Gastrocnemius medialis (tissue), 4 donors: Measurements from ENCODE around the gene C16orf87. TPM values are rescaled to one million over a fixed set of nuclear protein-coding genes. Genes with fewer than 3 reads are reported as not detected.
A peak's percentile ranks its signal among the peaks of the same experiment; 100 is the strongest.

ENCODE experiments used
- ATAC-seq, 2 donors: fragments of 150-250 bp; one replicate each; pipeline ENCODE4 v1.9.1; 2016
- DNase-seq, 2 donors: peaks; one replicate each; pipeline ENCODE4 v3.0.0-alpha.2; 2019
- H3K27ac ChIP-seq, 4 donors: fragments of 200-600 bp; sonication (generic); 1 replicate in 1 of 4; 2 replicates in 3 of 4; pipeline ENCODE4 v1.5.1; 2016 to 2018; ENCODE audit warnings: mild to moderate bottlenecking in 2 of 4, moderate library complexity in 1 of 4
- H3K27me3 ChIP-seq, 3 donors: fragments of 200-600 bp; sonication (generic) in 2 of 3; 1 replicate in 1 of 3; 2 replicates in 2 of 3; pipeline versions ENCODE4 v1.5.1 to v1.6.0; 2016 to 2019; ENCODE audit warnings: mild to moderate bottlenecking in 1 of 3, moderate library complexity in 1 of 3
- H3K36me3 ChIP-seq, 2 donors: fragments of 200-600 bp; sonication (generic) in 1 of 2; one replicate each; pipeline ENCODE4 v1.5.1; 2017 to 2018
- H3K4me1 ChIP-seq, 2 donors: fragments of 200-600 bp; sonication (generic) in 1 of 2; one replicate each; pipeline ENCODE4 v1.5.1; 2016 to 2017; ENCODE audit warnings: mild to moderate bottlenecking in 2 of 2
- H3K4me3 ChIP-seq, 4 donors: fragments of 200-600 bp; sonication (generic) in 3 of 4; 1 replicate in 1 of 4; 2 replicates in 3 of 4; pipeline ENCODE4 v1.5.1; 2016 to 2019; ENCODE audit warnings: mild to moderate bottlenecking in 2 of 4
- H3K9me3 ChIP-seq, 3 donors: fragments of 200-600 bp; sonication (generic) in 2 of 3; 1 replicate in 1 of 3; 2 replicates in 2 of 3; pipeline ENCODE4 v1.5.1; 2016 to 2019
- POLR2A ChIP-seq, 2 donors: fragments of 450-650 bp; IDR thresholded peaks; one replicate each; pipeline ENCODE4 v1.6.1; 2017; ENCODE audit warnings: antibody characterized with exemption in 2 of 2, mild to moderate bottlenecking in 2 of 2, moderate library complexity in 2 of 2
- in situ Hi-C, 4 donors: fragments of 200-750 bp; cut with MboI; loops; one replicate each; pipeline versions ENCODE4 v1.15.0 to v1.8.0; 2017; ENCODE audit warnings: low sequenced_read_pairs in 4 of 4
- intact Hi-C: fragments of 100-400 bp; cut with DNase I; formaldehyde crosslinking; loops from one replicate; pipeline ENCODE4 v1.15.1; 2023; ENCODE audit warnings: low total_unique reads
- total RNA-seq, 4 donors: library from RNA; depleted of rRNA; stranded (reverse); fragments of >200 nt; gene quantifications; one replicate each; pipeline versions ENCODE4 v1.1.0 to v1.2.3, GENCODE V29; 2016
- TF ChIP-seq, protein P1 (sequence below), 5 experiments: fragments of 450-650 bp in 3 of 5; fragments of 200-600 bp in 2 of 5; sonication (generic) in 2 of 5; IDR thresholded peaks in 4 of 5; conservative IDR thresholded peaks in 1 of 5; 1 replicate in 4 of 5; 2 replicates in 1 of 5; pipeline ENCODE4 v1.5.1; 2016 to 2019; ENCODE audit warnings: antibody characterized with exemption in 5 of 5, mild to moderate bottlenecking in 3 of 5, moderate library complexity in 3 of 5

Gene C16orf87
- total RNA-seq, 4 donors from 2014 or later = 13.5 to 22.4 (median 20.3) TPM

- H3K4me1 ChIP-seq = peaks cover 0 to 5% of the 10 kb centered on the region in 2 donors
- H3K27ac ChIP-seq = no peak overlapping the region
- DNase-seq (no peak), ATAC-seq (no peak)
- in situ Hi-C loops = no loop called here
- intact Hi-C loops = no loop called here
- no peaks in the 10 kb centered on the region for H3K27me3 ChIP-seq
- H3K4me3 ChIP-seq = no peak overlapping the region
- no peaks in the 10 kb centered on the region for H3K9me3 ChIP-seq
- no peaks in the 10 kb centered on the region for H3K36me3 ChIP-seq
- TF ChIP-seq POLR2A (IDR thresholded peaks at IDR 0.05) = no peak
- TF ChIP-seq, protein P1, sequence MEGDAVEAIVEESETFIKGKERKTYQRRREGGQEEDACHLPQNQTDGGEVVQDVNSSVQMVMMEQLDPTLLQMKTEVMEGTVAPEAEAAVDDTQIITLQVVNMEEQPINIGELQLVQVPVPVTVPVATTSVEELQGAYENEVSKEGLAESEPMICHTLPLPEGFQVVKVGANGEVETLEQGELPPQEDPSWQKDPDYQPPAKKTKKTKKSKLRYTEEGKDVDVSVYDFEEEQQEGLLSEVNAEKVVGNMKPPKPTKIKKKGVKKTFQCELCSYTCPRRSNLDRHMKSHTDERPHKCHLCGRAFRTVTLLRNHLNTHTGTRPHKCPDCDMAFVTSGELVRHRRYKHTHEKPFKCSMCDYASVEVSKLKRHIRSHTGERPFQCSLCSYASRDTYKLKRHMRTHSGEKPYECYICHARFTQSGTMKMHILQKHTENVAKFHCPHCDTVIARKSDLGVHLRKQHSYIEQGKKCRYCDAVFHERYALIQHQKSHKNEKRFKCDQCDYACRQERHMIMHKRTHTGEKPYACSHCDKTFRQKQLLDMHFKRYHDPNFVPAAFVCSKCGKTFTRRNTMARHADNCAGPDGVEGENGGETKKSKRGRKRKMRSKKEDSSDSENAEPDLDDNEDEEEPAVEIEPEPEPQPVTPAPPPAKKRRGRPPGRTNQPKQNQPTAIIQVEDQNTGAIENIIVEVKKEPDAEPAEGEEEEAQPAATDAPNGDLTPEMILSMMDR (IDR thresholded peaks at IDR 0.05 in 4 of 5, conservative IDR thresholded peaks at IDR 0.05 in 1 of 5) = no peak
Measured at GRCh38 chr16:46866286-46866685, 35.3 kb upstream of the C16orf87 start.

GRCh38 chr16:46862555-46863447 is 31.8 kb upstream of the C16orf87 start:
- intact Hi-C loops = no loop called here
- no peaks in the 10 kb centered on the region for H3K9me3 ChIP-seq
- ATAC-seq = peak in 1 of 2 donors; percentile 44

GRCh38 chr16:46859719-46860152 is 28.8 kb upstream of the C16orf87 start:
- intact Hi-C loops (no loop called here), in situ Hi-C loops (loop anchor here in 1 of 4 donors (5.0 kb wide), 1 partner anchor 43 kb away; no protein-coding TSS in a partner anchor)
- no peak for ATAC-seq
- Histone ChIP-seq H3K36me3 (no peaks in the 10 kb centered on the region), H3K27me3 (no peaks in the 10 kb centered on the region), H3K4me1 (peaks cover 10 to 13% of the 10 kb centered on the region in 2 donors), H3K4me3 (no peak overlapping the region), H3K9me3 (no peaks in the 10 kb centered on the region), H3K27ac (peak overlapping the region in 2 of 4 donors; percentile 34 to 49)
- TF ChIP-seq, protein P1 (IDR thresholded peaks at IDR 0.05 in 4 of 5, conservative IDR thresholded peaks at IDR 0.05 in 1 of 5) = no peak
- no peak for DNase-seq

More at GRCh38 chr16:46862555-46863447, 31.8 kb upstream of the C16orf87 start:
- Histone ChIP-seq H3K27me3 (no peaks in the 10 kb centered on the region), H3K36me3 (no peaks in the 10 kb centered on the region), H3K4me3 (no peak overlapping the region), H3K4me1 (peaks cover 8 to 10% of the 10 kb centered on the region in 2 donors), H3K27ac (peak overlapping the region; percentile 53 to 76 (median 68))
- in situ Hi-C loops = no loop called here
- no peak for DNase-seq
- TF ChIP-seq, protein P1 (IDR thresholded peaks at IDR 0.05 in 4 of 5, conservative IDR thresholded peaks at IDR 0.05 in 1 of 5) = no peak
- TF ChIP-seq POLR2A (IDR thresholded peaks at IDR 0.05) = no peak

DNA sequence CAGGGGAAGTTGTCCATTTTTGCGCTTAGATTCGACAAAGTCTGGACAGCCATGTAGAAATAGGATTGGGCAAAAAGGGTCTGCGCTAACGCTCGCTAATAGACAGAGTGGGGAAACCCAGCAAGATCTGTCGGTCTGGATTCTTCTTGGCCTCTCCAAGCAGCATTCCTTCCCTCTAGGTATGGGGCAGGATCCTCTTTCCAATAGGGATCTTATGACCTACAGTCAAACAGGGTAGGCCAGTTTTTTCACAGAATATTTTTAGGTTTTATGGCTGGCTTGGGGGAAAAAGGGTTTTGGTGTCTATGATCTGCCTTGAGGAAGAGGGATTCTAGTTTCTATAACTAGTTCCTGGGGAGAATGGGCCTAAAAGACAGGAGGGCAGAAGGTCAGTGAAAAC is 27.2 kb upstream of the C16orf87 start:
- no peaks in the 10 kb centered on the region for H3K36me3 ChIP-seq
- no peak for TF ChIP-seq POLR2A (IDR thresholded peaks at IDR 0.05)
- TF ChIP-seq, protein P1 (IDR thresholded peaks at IDR 0.05 in 4 of 5, conservative IDR thresholded peaks at IDR 0.05 in 1 of 5) = no peak
- no peaks in the 10 kb centered on the region for H3K9me3 ChIP-seq
- H3K4me1 ChIP-seq = peaks cover 13 to 14% of the 10 kb centered on the region in 2 donors
- DNase-seq = no peak
- H3K27me3 ChIP-seq = no peaks in the 10 kb centered on the region
- peak overlapping the region; percentile 47 to 79 (median 60) for H3K27ac ChIP-seq
- in situ Hi-C loops = loop anchor here in 1 of 4 donors (5.0 kb wide), 1 partner anchor 44 kb away; no protein-coding TSS in a partner anchor
- H3K4me3 ChIP-seq = no peak overlapping the region
- ATAC-seq = no peak
- intact Hi-C loops = no loop called here
